ENCODE measurements around the gene SCEL. TPM values are rescaled to one million over a fixed set of nuclear protein-coding genes. Genes with fewer than 3 reads are reported as not detected.

The SCEL gene
- total and polyA plus RNA-seq, 2 of the 4 experiments (the other 2 are of a cell fraction) = not detected

DNA sequence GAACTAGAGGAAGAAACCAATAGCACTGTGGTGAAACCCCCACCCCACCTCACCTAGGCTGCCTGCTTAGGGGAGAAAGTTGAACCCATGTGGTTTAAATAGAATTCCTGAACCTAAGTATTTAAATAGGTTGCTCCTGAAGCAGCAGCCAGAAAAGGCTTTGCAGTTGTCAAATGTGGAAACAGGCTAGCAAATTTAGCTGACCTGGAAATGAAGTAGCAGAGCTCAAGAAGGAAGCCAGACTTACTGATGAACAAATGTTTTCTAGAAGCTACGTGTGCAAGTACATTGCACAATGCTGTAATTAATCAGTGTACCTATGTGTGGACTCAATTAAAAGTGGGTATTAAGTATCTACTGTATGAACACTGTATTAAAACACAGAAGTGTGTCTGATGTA, 61.3 kb downstream of the SCEL start:
- H3K4ac ChIP-seq (ENCODE audit: low read depth, low read length) = no peak overlapping the region
- in situ Hi-C loops (cut with MboI; ENCODE audit: low sequenced_read_pairs) (no loop called here), intact Hi-C loops (cut with micrococcal nuclease) (no loop called here), dilution Hi-C loops (cut with HindIII; ENCODE audit: low sequenced_read_pairs, unreplicated experiment) (no loop called here)
- H2AFZ ChIP-seq (replicated peaks; ENCODE audit: low read length, poor library complexity) = no peak overlapping the region
- H3K36me3 ChIP-seq (ENCODE audit: control insufficient read depth, insufficient read depth, low read length) = no peaks in the 10 kb centered on the region
- no CpG with 5 or more reads among the region's 1 CpG for WGBS, 2 experiments (ENCODE audit: extremely low coverage in 2 of 2, insufficient read length in 1 of 2)
- ChIA-PET POLR2A (ENCODE audit: unreplicated experiment) (no interaction called here), CTCF (no interaction called here)
- H3K27ac ChIP-seq (ENCODE audit: insufficient read depth, low read length) = no peak overlapping the region
- no peak overlapping the region for H3K18ac ChIP-seq (ENCODE audit: low read depth, low read length)
- no peak overlapping the region for H3K14ac ChIP-seq (replicated peaks; ENCODE audit: low read depth, low read length)
- H2AK9ac ChIP-seq (replicated peaks; ENCODE audit: low read depth, low read length, poor library complexity) = no peak overlapping the region
- no peak overlapping the region for H2BK5ac ChIP-seq (ENCODE audit: low read depth, low read length, poor library complexity, severe bottlenecking)
- no peak overlapping the region for H3K4me3 ChIP-seq (ENCODE audit: insufficient read depth, low read depth, low read length)
- H4K5ac ChIP-seq (ENCODE audit: low read depth, low read length) = no peak overlapping the region
- H2BK20ac ChIP-seq (ENCODE audit: low read depth, low read length) = no peak overlapping the region
- H4K91ac ChIP-seq (ENCODE audit: insufficient read depth, low read depth, low read length) = no peak overlapping the region
- BruUV-seq (replicated peaks) = no TSS peak
- H2BK120ac ChIP-seq (ENCODE audit: low read depth, low read length) = no peak overlapping the region
- H3K23ac ChIP-seq (ENCODE audit: low read depth, low read length) = no peak overlapping the region
- no peak overlapping the region for H3K4me2 ChIP-seq (ENCODE audit: low read depth, low read length)
- no peaks in the 10 kb centered on the region for H3K79me1 ChIP-seq (ENCODE audit: low read depth in 1 of 2, low read length in 2 of 2)
- H4K8ac ChIP-seq (ENCODE audit: low read depth in 2 of 2, low read length in 2 of 2) = no peak overlapping the region
- no peaks in the 10 kb centered on the region for H4K20me1 ChIP-seq (ENCODE audit: insufficient read depth, low read length)
- H3K4me1 ChIP-seq (ENCODE audit: control insufficient read depth, insufficient read depth, low read length) = no peaks in the 10 kb centered on the region
- H2AK5ac ChIP-seq (ENCODE audit: low read depth, low read length) = no peak overlapping the region
- no peak for TF ChIP-seq RFX5 (IDR thresholded peaks at IDR 0.05; ENCODE audit: low read depth, low read length)
- TF ChIP-seq CHD1 (IDR thresholded peaks at IDR 0.05; ENCODE audit: low read depth, low read length) = no peak
- TF ChIP-seq, protein P1, sequence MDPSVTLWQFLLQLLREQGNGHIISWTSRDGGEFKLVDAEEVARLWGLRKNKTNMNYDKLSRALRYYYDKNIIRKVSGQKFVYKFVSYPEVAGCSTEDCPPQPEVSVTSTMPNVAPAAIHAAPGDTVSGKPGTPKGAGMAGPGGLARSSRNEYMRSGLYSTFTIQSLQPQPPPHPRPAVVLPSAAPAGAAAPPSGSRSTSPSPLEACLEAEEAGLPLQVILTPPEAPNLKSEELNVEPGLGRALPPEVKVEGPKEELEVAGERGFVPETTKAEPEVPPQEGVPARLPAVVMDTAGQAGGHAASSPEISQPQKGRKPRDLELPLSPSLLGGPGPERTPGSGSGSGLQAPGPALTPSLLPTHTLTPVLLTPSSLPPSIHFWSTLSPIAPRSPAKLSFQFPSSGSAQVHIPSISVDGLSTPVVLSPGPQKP (IDR thresholded peaks at IDR 0.05; ENCODE audit: borderline replicate concordance, low read depth, low read length) = no peak
- TF ChIP-seq, protein P2, sequence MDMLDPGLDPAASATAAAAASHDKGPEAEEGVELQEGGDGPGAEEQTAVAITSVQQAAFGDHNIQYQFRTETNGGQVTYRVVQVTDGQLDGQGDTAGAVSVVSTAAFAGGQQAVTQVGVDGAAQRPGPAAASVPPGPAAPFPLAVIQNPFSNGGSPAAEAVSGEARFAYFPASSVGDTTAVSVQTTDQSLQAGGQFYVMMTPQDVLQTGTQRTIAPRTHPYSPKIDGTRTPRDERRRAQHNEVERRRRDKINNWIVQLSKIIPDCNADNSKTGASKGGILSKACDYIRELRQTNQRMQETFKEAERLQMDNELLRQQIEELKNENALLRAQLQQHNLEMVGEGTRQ (IDR thresholded peaks at IDR 0.05; ENCODE audit: low read depth, low read length) = no peak
- TF ChIP-seq RAD21 (IDR thresholded peaks at IDR 0.05; ENCODE audit: low read length) = no peak
- no peaks in the 10 kb centered on the region for H3K9me3 ChIP-seq (ENCODE audit: control insufficient read depth, insufficient read depth, low read length)
- no peak for DNase-seq
- no peak overlapping the region for H3K56ac ChIP-seq (ENCODE audit: extremely low read depth, insufficient read depth, low read length)
- no peak for ATAC-seq (ENCODE audit: low read depth)
- H3K27me3 ChIP-seq (ENCODE audit: control insufficient read depth, insufficient read depth, low read length) = no peaks in the 10 kb centered on the region
- H3K9me1 ChIP-seq (ENCODE audit: insufficient read depth, low read length) = no peaks in the 10 kb centered on the region
- H2BK15ac ChIP-seq (ENCODE audit: low read depth, low read length) = no peak overlapping the region
- H3K9ac ChIP-seq (ENCODE audit: low read depth, low read length) = no peak overlapping the region

Measured in IMR-90 (cell line).